ENCODE data around the gene ZNF320. TPM values are rescaled to one million over a fixed set of nuclear protein-coding genes. Genes with fewer than 3 reads are reported as not detected.
A peak's percentile ranks its signal among the peaks of the same experiment; 100 is the strongest.
"Not testable (repeated sequence)": the region's sequence is repeated elsewhere in the genome, so short reads cannot be mapped to it uniquely, and the experiment has no call there.

The ZNF320 gene
- total RNA-seq (2021) (9.2 and 12.2 TPM in 2 replicates), Bru-seq, nascent RNA (percentile 72 among the genes with signal in this experiment), BruChase-seq, experiment 1, labeled RNA remaining after a 2-hour chase (percentile 70 among the genes with signal in this experiment), BruChase-seq, experiment 2, labeled RNA remaining after a 6-hour chase (percentile 80 among the genes with signal in this experiment)
- long read RNA-seq, partial matches to known transcripts, result 2 of 4 reads
- long read RNA-seq, other reads (novel, unspliced or antisense), result 2 of 4 reads

GRCh38 chr19:52897138-52897935, at the start of gene ZNF320:
ZNF320 (minus strand) TSS chr19:52897635; CDS start chr19:52890255, 7,380 bp downstream.
- intact Hi-C loops (cut with micrococcal nuclease; ENCODE audit: unreplicated experiment), result no loop called here
- POLR2A ChIA-PET (ENCODE audit: low non-redundant PET), result no interaction called here
- peak within 1 kb of the TSS; percentile 58 for H3K4me3 ChIP-seq (ENCODE audit: low read depth, low read length, poor library complexity, severe bottlenecking)
- H3K4me1 ChIP-seq (ENCODE audit: insufficient read depth, low read length, poor library complexity, severe bottlenecking), result no peaks in the 10 kb centered on the region
- no peak for TF ChIP-seq CTCF (conservative IDR thresholded peaks at IDR 0.05; ENCODE audit: low read depth, low read length)
- no peak for TF ChIP-seq EZH2 (IDR thresholded peaks at IDR 0.05; ENCODE audit: borderline replicate concordance, low read depth, low read length, poor library complexity, severe bottlenecking)
- H3K36me3 ChIP-seq (ENCODE audit: insufficient read depth, low read length, poor library complexity, severe bottlenecking), result no peaks in the 10 kb centered on the region
- BruUV-seq (replicated peaks), result TSS peak; percentile 63
- CTCF ChIA-PET, result no interaction called here
- no peaks in the 10 kb centered on the region for H3K9me3 ChIP-seq (ENCODE audit: low read depth, low read length, poor library complexity, severe bottlenecking)
- peak within 1 kb of the TSS; percentile 79 for H3K27ac ChIP-seq (ENCODE audit: low read depth, low read length, poor library complexity, severe bottlenecking)
- no peaks in the 10 kb centered on the region for H3K27me3 ChIP-seq (replicated peaks; ENCODE audit: insufficient read depth, low read depth, low read length, poor library complexity)
- peak; percentile 93 for DNase-seq (ENCODE audit: low spot score)

- no peak for TF ChIP-seq EZH2 (IDR thresholded peaks at IDR 0.05; ENCODE audit: borderline replicate concordance, low read depth, low read length, poor library complexity, severe bottlenecking)
- no peak for TF ChIP-seq CTCF (conservative IDR thresholded peaks at IDR 0.05; ENCODE audit: low read depth, low read length)
- DNase-seq (ENCODE audit: low spot score), result no peak
- no TSS peak for BruUV-seq (replicated peaks)
- H3K27ac ChIP-seq (ENCODE audit: low read depth, low read length, poor library complexity, severe bottlenecking), result no peak overlapping the region
- H3K4me3 ChIP-seq (ENCODE audit: low read depth, low read length, poor library complexity, severe bottlenecking), result no peak overlapping the region
- no peaks in the 10 kb centered on the region for H3K27me3 ChIP-seq (replicated peaks; ENCODE audit: insufficient read depth, low read depth, low read length, poor library complexity)
- ChIA-PET POLR2A (ENCODE audit: low non-redundant PET) (no interaction called here), CTCF (no interaction called here)
- intact Hi-C loops (cut with micrococcal nuclease; ENCODE audit: unreplicated experiment), result no loop called here
- H3K36me3 ChIP-seq (ENCODE audit: insufficient read depth, low read length, poor library complexity, severe bottlenecking), result peaks cover 17% of the 10 kb centered on the region
- H3K4me1 ChIP-seq (ENCODE audit: insufficient read depth, low read length, poor library complexity, severe bottlenecking), result no peaks in the 10 kb centered on the region
- peaks cover 34% of the 10 kb centered on the region for H3K9me3 ChIP-seq (ENCODE audit: low read depth, low read length, poor library complexity, severe bottlenecking)
Measured at GRCh38 chr19:52946322-52947310, 49.2 kb upstream of the ZNF320 start.

GRCh38 chr19:52945652-52946321, 48.4 kb upstream of the ZNF320 start:
- ChIA-PET CTCF (no interaction called here), POLR2A (ENCODE audit: low non-redundant PET) (no interaction called here)
- Histone ChIP-seq H3K36me3 (ENCODE audit: insufficient read depth, low read length, poor library complexity, severe bottlenecking) (peaks cover 9% of the 10 kb centered on the region), H3K4me3 (ENCODE audit: low read depth, low read length, poor library complexity, severe bottlenecking) (no peak overlapping the region), H3K4me1 (ENCODE audit: insufficient read depth, low read length, poor library complexity, severe bottlenecking) (no peaks in the 10 kb centered on the region), H3K27me3 (replicated peaks; ENCODE audit: insufficient read depth, low read depth, low read length, poor library complexity) (no peaks in the 10 kb centered on the region), H3K27ac (ENCODE audit: low read depth, low read length, poor library complexity, severe bottlenecking) (no peak overlapping the region), H3K9me3 (ENCODE audit: low read depth, low read length, poor library complexity, severe bottlenecking) (peaks cover 26% of the 10 kb centered on the region)
- intact Hi-C loops (cut with micrococcal nuclease; ENCODE audit: unreplicated experiment), result no loop called here
- no TSS peak for BruUV-seq (replicated peaks)
- no peak for DNase-seq (ENCODE audit: low spot score)
- no peak for TF ChIP-seq CTCF (conservative IDR thresholded peaks at IDR 0.05; ENCODE audit: low read depth, low read length)
- TF ChIP-seq EZH2 (IDR thresholded peaks at IDR 0.05; ENCODE audit: borderline replicate concordance, low read depth, low read length, poor library complexity, severe bottlenecking), result no peak

GRCh38 chr19:52944703-52945493, 47.5 kb upstream of the ZNF320 start:
- H3K36me3 ChIP-seq (ENCODE audit: insufficient read depth, low read length, poor library complexity, severe bottlenecking); POLR2A ChIA-PET (ENCODE audit: low non-redundant PET); H3K4me3 ChIP-seq (ENCODE audit: low read depth, low read length, poor library complexity, severe bottlenecking); DNase-seq (ENCODE audit: low spot score); BruUV-seq (replicated peaks); H3K27ac ChIP-seq (ENCODE audit: low read depth, low read length, poor library complexity, severe bottlenecking); H3K27me3 ChIP-seq (replicated peaks; ENCODE audit: insufficient read depth, low read depth, low read length, poor library complexity); H3K4me1 ChIP-seq (ENCODE audit: insufficient read depth, low read length, poor library complexity, severe bottlenecking); intact Hi-C loops (cut with micrococcal nuclease; ENCODE audit: unreplicated experiment); CTCF ChIA-PET: not testable (repeated sequence)
- H3K9me3 ChIP-seq (ENCODE audit: low read depth, low read length, poor library complexity, severe bottlenecking), result peaks cover 17% of the 10 kb centered on the region

Data from A673 (cell line).